NCI-H2196 (cell line): Measurements from ENCODE around the gene PKN2.
"Not testable (repeated sequence)": the region's sequence is repeated elsewhere in the genome, so short reads cannot be mapped to it uniquely, and the experiment has no call there.

Experiments
- DNase-seq: peaks from one replicate; lab custom pipeline; 2025; ENCODE audit not compliant: unreplicated experiment; lab: John Stamatoyannopoulos, UW

PKN2 gene

GRCh38 chr1:88784551-88784950 lies 100.5 kb downstream of the PKN2 start:
- DNase-seq, result no peak

GRCh38 chr1:88787023-88787903 lies 103.2 kb downstream of the PKN2 start:
- no peak for DNase-seq

- DNase-seq, result no peak
Observed at GRCh38 chr1:88791192-88791591, 107.1 kb downstream of the PKN2 start.

- no peak for DNase-seq
Observed at GRCh38 chr1:88799491-88799890, 115.4 kb downstream of the PKN2 start.

- no peak for DNase-seq
Observed at GRCh38 chr1:88800382-88801051, 116.4 kb downstream of the PKN2 start.

GRCh38 chr1:88801575-88802208 lies 117.6 kb downstream of the PKN2 start:
- DNase-seq, result no peak

GRCh38 chr1:88802404-88802803 lies 118.3 kb downstream of the PKN2 start:
- DNase-seq, result no peak

GRCh38 chr1:88802950-88803349 lies 118.9 kb downstream of the PKN2 start:
- no peak for DNase-seq

GRCh38 chr1:88803444-88803843 lies 119.4 kb downstream of the PKN2 start:
- no peak for DNase-seq

- DNase-seq, result no peak
Observed at GRCh38 chr1:88812366-88812765, 128.3 kb downstream of the PKN2 start.

- DNase-seq, result no peak
Observed at GRCh38 chr1:88813471-88813870, 129.4 kb downstream of the PKN2 start.

GRCh38 chr1:88819642-88820041 lies 135.6 kb downstream of the PKN2 start:
- not testable (repeated sequence) for DNase-seq

- no peak for DNase-seq
Observed at GRCh38 chr1:88825721-88826120, 141.6 kb downstream of the PKN2 start.

GRCh38 chr1:88847643-88848042 lies 163.6 kb downstream of the PKN2 start:
- DNase-seq, result no peak

- DNase-seq, result no peak
Observed at GRCh38 chr1:88851303-88852063, 167.4 kb downstream of the PKN2 start.

GRCh38 chr1:88867743-88868521 lies 183.9 kb downstream of the PKN2 start:
- DNase-seq, result no peak

- DNase-seq, result not testable (repeated sequence)
Observed at GRCh38 chr1:88869644-88870043, 185.6 kb downstream of the PKN2 start.

- DNase-seq, result no peak
Observed at GRCh38 chr1:88873737-88874349, 189.8 kb downstream of the PKN2 start.

- DNase-seq, result no peak
Observed at GRCh38 chr1:88875595-88875994, 191.5 kb downstream of the PKN2 start.
